ENCODE data around the gene PDGFA. TPM values are rescaled to one million over a fixed set of nuclear protein-coding genes. Genes with fewer than 3 reads are reported as not detected.

The PDGFA gene
- polyA plus RNA-seq, 1 donor from 2014 or later = not detected

GRCh38 chr7:457814-458510 lies 61.7 kb downstream of the PDGFA start:
- no peak overlapping the region for H3K27ac Mint-ChIP-seq
- H3K4me3 Mint-ChIP-seq = no peak overlapping the region
- H3K9me3 Mint-ChIP-seq = no peaks in the 10 kb centered on the region
- peaks cover 0 to 1% (median 0%) of the 10 kb centered on the region in 3 donors for H3K4me1 Mint-ChIP-seq
- peaks cover 5% of the 10 kb centered on the region for H3K27me3 Mint-ChIP-seq
- no peaks in the 10 kb centered on the region for H3K36me3 Mint-ChIP-seq

- H3K4me3 Mint-ChIP-seq = no peak overlapping the region
- no peaks in the 10 kb centered on the region for H3K36me3 Mint-ChIP-seq
- no peak overlapping the region for H3K27ac Mint-ChIP-seq
- H3K9me3 Mint-ChIP-seq = no peaks in the 10 kb centered on the region
- peaks cover 0 to 2% (median 0%) of the 10 kb centered on the region in 3 donors for H3K4me1 Mint-ChIP-seq
- H3K27me3 Mint-ChIP-seq = peaks cover 20% of the 10 kb centered on the region
These were observed 64.3 kb downstream of the PDGFA start for GRCh38 chr7:455110-455928.

- H3K36me3 Mint-ChIP-seq = no peaks in the 10 kb centered on the region
These were observed 65.1 kb downstream of the PDGFA start for GRCh38 chr7:454356-455109.

GRCh38 chr7:453597-454306 lies 65.9 kb downstream of the PDGFA start:
- Mint-ChIP-seq H3K4me3 (no peak overlapping the region), H3K27me3 (peaks cover 20% of the 10 kb centered on the region), H3K27ac (no peak overlapping the region), H3K9me3 (no peaks in the 10 kb centered on the region), H3K36me3 (no peaks in the 10 kb centered on the region), H3K4me1 (peaks cover 0 to 2% (median 1%) of the 10 kb centered on the region in 3 donors)

More at GRCh38 chr7:454356-455109, 65.1 kb downstream of the PDGFA start:
- Mint-ChIP-seq H3K9me3 (no peaks in the 10 kb centered on the region), H3K4me3 (no peak overlapping the region), H3K27ac (no peak overlapping the region), H3K4me1 (peaks cover 0 to 2% (median 1%) of the 10 kb centered on the region in 3 donors), H3K27me3 (peaks cover 20% of the 10 kb centered on the region)

GRCh38 chr7:452791-453455 lies 66.7 kb downstream of the PDGFA start:
- Mint-ChIP-seq H3K4me3 (no peak overlapping the region), H3K27ac (no peak overlapping the region), H3K36me3 (no peaks in the 10 kb centered on the region), H3K27me3 (peaks cover 20% of the 10 kb centered on the region), H3K9me3 (no peaks in the 10 kb centered on the region), H3K4me1 (peaks cover 0 to 2% (median 1%) of the 10 kb centered on the region in 3 donors)

- peaks cover 0 to 2% (median 1%) of the 10 kb centered on the region in 3 donors for H3K4me1 Mint-ChIP-seq
- no peak overlapping the region for H3K27ac Mint-ChIP-seq
- H3K4me3 Mint-ChIP-seq = peak overlapping the region in 2 of 4 donors; percentile 17 to 41
- H3K9me3 Mint-ChIP-seq = no peaks in the 10 kb centered on the region
- no peaks in the 10 kb centered on the region for H3K36me3 Mint-ChIP-seq
- peaks cover 20% of the 10 kb centered on the region for H3K27me3 Mint-ChIP-seq
These were observed 67.4 kb downstream of the PDGFA start for GRCh38 chr7:452226-452751.

- Mint-ChIP-seq H3K27ac (peak overlapping the region in 1 of 3 donors; percentile 47), H3K4me3 (peak overlapping the region in 1 of 4 donors; percentile 70), H3K27me3 (peaks cover 20% of the 10 kb centered on the region), H3K9me3 (no peaks in the 10 kb centered on the region), H3K4me1 (peaks cover 0 to 2% (median 1%) of the 10 kb centered on the region in 3 donors), H3K36me3 (no peaks in the 10 kb centered on the region)
These were observed 68.1 kb downstream of the PDGFA start for GRCh38 chr7:451255-452225.

GRCh38 chr7:450741-451140 lies 68.9 kb downstream of the PDGFA start:
- Mint-ChIP-seq H3K9me3 (no peaks in the 10 kb centered on the region), H3K27me3 (peaks cover 20% of the 10 kb centered on the region), H3K36me3 (no peaks in the 10 kb centered on the region), H3K4me3 (no peak overlapping the region), H3K4me1 (peaks cover 0 to 2% (median 1%) of the 10 kb centered on the region in 3 donors), H3K27ac (no peak overlapping the region)

- Mint-ChIP-seq H3K4me3 (no peak overlapping the region), H3K9me3 (no peaks in the 10 kb centered on the region), H3K27me3 (peaks cover 20% of the 10 kb centered on the region), H3K36me3 (no peaks in the 10 kb centered on the region), H3K4me1 (peaks cover 0 to 2% (median 1%) of the 10 kb centered on the region in 3 donors), H3K27ac (no peak overlapping the region)
These were observed 69.6 kb downstream of the PDGFA start for GRCh38 chr7:450036-450435.

GRCh38 chr7:449324-450019 lies 70.2 kb downstream of the PDGFA start:
- H3K27ac Mint-ChIP-seq = no peak overlapping the region
- no peaks in the 10 kb centered on the region for H3K36me3 Mint-ChIP-seq
- peaks cover 20% of the 10 kb centered on the region for H3K27me3 Mint-ChIP-seq
- no peak overlapping the region for H3K4me3 Mint-ChIP-seq
- no peaks in the 10 kb centered on the region for H3K9me3 Mint-ChIP-seq
- peaks cover 0 to 2% (median 1%) of the 10 kb centered on the region in 3 donors for H3K4me1 Mint-ChIP-seq

GRCh38 chr7:447523-447922 lies 72.1 kb downstream of the PDGFA start:
- Mint-ChIP-seq H3K4me1 (peaks cover 0 to 2% (median 1%) of the 10 kb centered on the region in 3 donors), H3K9me3 (no peaks in the 10 kb centered on the region), H3K36me3 (no peaks in the 10 kb centered on the region), H3K27ac (no peak overlapping the region), H3K4me3 (no peak overlapping the region), H3K27me3 (peaks cover 14% of the 10 kb centered on the region)
